Measurements from ENCODE around the gene ZSCAN10.

ZSCAN10 gene

GRCh38 chr16:3135126-3135715 lies 36.1 kb upstream of the ZSCAN10 start:
- TF ChIP-seq CTCF (IDR thresholded peaks at IDR 0.05; ENCODE audit: control extremely low read depth, extremely low read depth, low read depth, missing control alignments) = no peak

GRCh38 chr16:3134338-3135125 lies 35.4 kb upstream of the ZSCAN10 start, which contains the start of gene ZNF213:
Gene ZNF213 (plus strand): TSS chr16:3135029. CDS start chr16:3137281, 2,252 bp downstream.
- ChIA-PET CTCF (interaction anchor here (0.9 to 14.2 kb wide), 8 partner anchors 9 to 104 kb away, joined by 3 to 246 read pairs (median 65); partner anchors contain the start of gene ZSCAN10), POLR2A (interaction anchor here (0.6 to 1.2 kb wide), 5 partner anchors 9 to 111 kb away, joined by 3 to 4 read pairs (median 3); no protein-coding TSS in a partner anchor)
- TF ChIP-seq CTCF (IDR thresholded peaks at IDR 0.05; ENCODE audit: control extremely low read depth, extremely low read depth, low read depth, missing control alignments) = no peak
- peak; percentile 94 for DNase-seq (ENCODE audit: extremely low spot score)

More at GRCh38 chr16:3135126-3135715, 36.1 kb upstream of the ZSCAN10 start:
- POLR2A ChIA-PET = interaction anchor here (0.6 to 1.2 kb wide), 6 partner anchors 9 to 603 kb away, joined by 3 to 4 read pairs (median 3); no protein-coding TSS in a partner anchor
- CTCF ChIA-PET = interaction anchor here (0.9 to 14.2 kb wide), 7 partner anchors 10 to 105 kb away, joined by 3 to 246 read pairs (median 119); partner anchors contain the start of gene ZSCAN10
- DNase-seq (ENCODE audit: extremely low spot score) = no peak

- ChIA-PET CTCF (interaction anchor here (1.1 to 14.2 kb wide), 7 partner anchors 9 to 103 kb away, joined by 3 to 246 read pairs (median 119); partner anchors contain the start of gene ZSCAN10), POLR2A (no interaction called here)
- no peak for TF ChIP-seq CTCF (IDR thresholded peaks at IDR 0.05; ENCODE audit: control extremely low read depth, extremely low read depth, low read depth, missing control alignments)
- no peak for DNase-seq (ENCODE audit: extremely low spot score)
These were observed 34.8 kb upstream of the ZSCAN10 start for GRCh38 chr16:3133844-3134243.

GRCh38 chr16:3131755-3132377 lies 32.8 kb upstream of the ZSCAN10 start:
- DNase-seq (ENCODE audit: extremely low spot score) = no peak
- ChIA-PET CTCF (interaction anchor here (0.7 to 14.2 kb wide), 12 partner anchors 12 to 101 kb away, joined by 3 to 246 read pairs (median 36); partner anchors contain the start of gene ZSCAN10), POLR2A (no interaction called here)
- peak; percentile 62 for TF ChIP-seq CTCF (IDR thresholded peaks at IDR 0.05; ENCODE audit: control extremely low read depth, extremely low read depth, low read depth, missing control alignments)

- TF ChIP-seq CTCF (IDR thresholded peaks at IDR 0.05; ENCODE audit: control extremely low read depth, extremely low read depth, low read depth, missing control alignments) = peak; percentile 88
- ChIA-PET CTCF (interaction anchor here (0.7 to 14.2 kb wide), 43 partner anchors 8 to 372 kb away, joined by 3 to 246 read pairs (median 6); partner anchors contain the start of genes CLUAP1, HCFC1R1, IL32 and NAA60), POLR2A (interaction anchor here (0.7 kb wide), 1 partner anchor 43 kb away, joined by 3 read pairs; no protein-coding TSS in a partner anchor)
These were observed 30.3 kb upstream of the ZSCAN10 start for GRCh38 chr16:3129137-3130131.

More at GRCh38 chr16:3129137-3130131, 30.3 kb upstream of the ZSCAN10 start:
- DNase-seq (ENCODE audit: extremely low spot score) = peak; percentile 65

Data from GM10248 (cell line).